Mesendoderm (in vitro differentiated cells): ENCODE data around the gene COL6A1.

Source experiments
- DNase-seq: peaks from one replicate; pipeline ENCODE4 v3.0.0; 2013
- H2AK5ac ChIP-seq: 2 replicates; pipeline ENCODE4 v1.6.1; 2013; ENCODE audit warnings: low read length, inconsistent platforms
- H2BK120ac ChIP-seq: 2 replicates; pipeline ENCODE4 v1.6.1; 2013; ENCODE audit warnings: low read depth, mild to moderate bottlenecking, low read length, moderate library complexity, mixed read lengths
- H2BK15ac ChIP-seq: replicated peaks from 2 replicates; pipeline ENCODE4 v1.6.1; 2013; ENCODE audit warnings: low read depth, mild to moderate bottlenecking, moderate library complexity
- H2BK5ac ChIP-seq: 2 replicates; pipeline ENCODE4 v1.6.1; 2013; ENCODE audit warnings: low read length, inconsistent platforms
- H3K18ac ChIP-seq: 2 replicates; pipeline ENCODE4 v1.6.1; 2013; ENCODE audit warnings: mild to moderate bottlenecking, low read length, mixed read lengths
- H3K23ac ChIP-seq: one replicate; pipeline ENCODE4 v1.6.1; 2013; ENCODE audit warnings: low read length
- H3K27ac ChIP-seq: 2 replicates; pipeline ENCODE4 v1.5.1; 2013; ENCODE audit warnings: low read depth, mild to moderate bottlenecking, inconsistent platforms, low read length, moderate library complexity
- H3K27me3 ChIP-seq: 2 replicates; pipeline ENCODE4 v1.6.1; 2013; ENCODE audit warnings: low read length, control low read depth, mild to moderate bottlenecking, inconsistent platforms; ENCODE audit not compliant: insufficient read depth, poor library complexity
- H3K36me3 ChIP-seq: 2 replicates; pipeline ENCODE4 v1.6.1; 2013; ENCODE audit warnings: low read length, inconsistent platforms; ENCODE audit not compliant: control insufficient read depth, insufficient read depth
- H3K4ac ChIP-seq: one replicate; pipeline ENCODE4 v1.6.1; 2013; ENCODE audit warnings: low read depth, mild to moderate bottlenecking, low read length, moderate library complexity
- H3K4me1 ChIP-seq: 2 replicates; pipeline ENCODE4 v1.6.1; 2013; ENCODE audit warnings: low read depth, low read length, inconsistent platforms; ENCODE audit not compliant: control insufficient read depth
- H3K4me2 ChIP-seq: 2 replicates; pipeline ENCODE4 v1.6.1; 2013; ENCODE audit warnings: low read length
- H3K4me3 ChIP-seq: 2 replicates; pipeline ENCODE4 v1.5.1; 2013; ENCODE audit warnings: mild to moderate bottlenecking, low read length
- H3K56ac ChIP-seq: one replicate; pipeline ENCODE4 v1.6.1; 2013; ENCODE audit warnings: low read length
- H3K79me1 ChIP-seq: 2 replicates; pipeline ENCODE4 v1.6.1; 2013; ENCODE audit warnings: low read length, inconsistent platforms
- H3K79me2 ChIP-seq: 2 replicates; pipeline ENCODE4 v1.6.1; 2013; ENCODE audit warnings: mild to moderate bottlenecking, low read length; ENCODE audit not compliant: control insufficient read depth, insufficient read depth
- H3K9ac ChIP-seq: 2 replicates; pipeline ENCODE4 v1.6.1; 2013; ENCODE audit warnings: low read length, inconsistent platforms
- H4K5ac ChIP-seq: one replicate; pipeline ENCODE4 v1.6.1; 2013; ENCODE audit warnings: low read length
- H4K8ac ChIP-seq: one replicate; pipeline ENCODE4 v1.6.1; 2013; ENCODE audit warnings: low read depth, mild to moderate bottlenecking, control low read depth, low read length, moderate library complexity
- WGBS: extraction: QIAGEN DNeasy Blood & Tissue Kit; methylation state at CpG from one replicate; pipeline ENCODE4 v1.1.7; 2013; ENCODE audit warnings: low lambda C conversion rate, missing lambda C conversion rate; ENCODE audit not compliant: insufficient coverage; ENCODE audit errors: extremely low coverage; 5-methylcytosine and 5-hydroxymethylcytosine counted together

Gene COL6A1

DNA sequence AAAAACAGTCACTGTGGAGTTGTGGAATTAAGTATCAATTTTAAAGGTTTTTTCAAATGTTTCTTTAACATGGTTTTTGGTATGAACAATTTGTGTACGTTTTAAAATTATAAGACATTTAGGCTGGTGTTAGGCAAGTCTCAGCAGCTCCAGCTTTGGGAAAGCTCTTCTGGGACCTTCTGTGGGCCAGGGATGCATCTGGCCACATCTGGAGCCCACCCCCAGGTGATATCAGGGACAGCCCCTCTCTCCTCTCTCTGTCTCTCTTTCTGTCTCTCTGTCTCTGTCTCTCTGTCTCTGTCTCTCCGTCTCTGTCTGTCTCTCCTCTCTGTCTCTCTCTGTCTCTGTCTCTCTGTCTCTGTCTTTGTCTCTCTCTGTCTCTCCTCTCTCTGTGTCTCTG, 1.3 kb upstream of the COL6A1 start:
- Histone ChIP-seq H3K27ac (no peak overlapping the region), H3K56ac (no peak overlapping the region), H3K36me3 (peaks cover 6% of the 10 kb centered on the region), H3K79me1 (peaks cover 11% of the 10 kb centered on the region), H2BK5ac (no peak overlapping the region), H2AK5ac (no peak overlapping the region), H3K4ac (no peak overlapping the region), H4K5ac (no peak overlapping the region), H3K79me2 (peaks cover 35% of the 10 kb centered on the region), H3K4me3 (no peak overlapping the region), H3K18ac (no peak overlapping the region), H3K23ac (no peak overlapping the region), H3K4me1 (peaks cover 2% of the 10 kb centered on the region), H4K8ac (no peak overlapping the region), H3K4me2 (no peak overlapping the region), H2BK15ac (no peak overlapping the region), H3K27me3 (no peaks in the 10 kb centered on the region), H3K9ac (no peak overlapping the region), H2BK120ac (no peak overlapping the region)
- no peak for DNase-seq
- no CpG with 5 or more reads among the region's 2 CpGs for WGBS

DNA sequence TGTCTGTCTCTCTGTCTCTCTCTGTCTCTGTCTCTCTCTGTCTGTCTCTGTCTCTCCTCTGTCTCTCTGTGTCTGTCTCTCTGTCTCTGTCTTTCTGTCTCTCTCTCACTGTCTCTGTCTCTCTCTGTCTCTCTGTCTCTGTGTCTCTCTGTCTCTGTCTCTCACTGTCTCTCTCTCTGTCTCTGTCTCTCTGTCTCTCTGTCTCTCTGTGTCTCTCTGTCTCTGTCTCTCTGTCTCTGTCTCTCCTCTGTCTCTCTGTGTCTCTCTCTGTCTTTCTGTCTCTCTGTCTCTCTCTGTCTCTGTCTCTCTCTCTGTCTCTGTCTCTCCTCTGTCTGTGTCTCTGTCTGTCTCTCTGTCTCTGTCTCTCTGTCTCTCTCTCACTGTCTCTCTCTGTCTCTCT, 873 bp upstream of the COL6A1 start:
- peak overlapping the region; percentile 95 for H3K27ac ChIP-seq

DNA sequence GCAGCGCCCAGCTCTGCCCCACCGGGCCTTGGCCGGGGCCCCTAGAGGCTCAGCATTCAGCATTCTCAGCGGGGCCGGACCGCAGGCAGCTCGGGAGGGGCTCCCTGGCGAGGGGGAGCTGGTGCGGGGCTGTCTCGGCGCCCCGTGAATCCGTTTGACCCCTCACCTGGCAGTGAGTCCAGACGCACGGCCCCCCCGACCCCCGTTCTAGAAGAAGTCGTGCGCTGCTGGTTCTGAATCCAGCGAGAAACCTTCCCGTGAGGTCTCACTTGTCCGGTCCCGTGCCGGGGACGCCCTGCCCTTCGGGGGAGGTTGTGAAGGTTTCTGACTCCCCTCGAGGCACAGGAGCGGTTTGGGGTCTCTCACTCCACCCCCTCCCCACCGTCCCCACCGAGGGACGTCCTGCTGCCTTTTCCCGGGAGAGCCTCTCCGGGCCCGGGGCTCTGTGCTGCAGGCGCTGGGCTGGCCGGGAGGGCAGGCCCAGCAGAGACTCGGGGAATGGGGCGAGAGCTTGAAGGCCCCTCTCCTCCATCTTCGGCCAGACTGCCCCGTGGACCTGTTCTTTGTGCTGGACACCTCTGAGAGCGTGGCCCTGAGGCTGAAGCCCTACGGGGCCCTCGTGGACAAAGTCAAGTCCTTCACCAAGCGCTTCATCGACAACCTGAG, 655 bp downstream of the COL6A1 start:
- H3K56ac ChIP-seq, result peak overlapping the region; percentile 98
- no peak overlapping the region for H4K8ac ChIP-seq
- no peak for DNase-seq
- peak overlapping the region; percentile 38 for H2BK5ac ChIP-seq
- peak overlapping the region; percentile 45 for H3K27ac ChIP-seq
- WGBS, result no CpG with 5 or more reads among the region's 45 CpGs
- H3K18ac ChIP-seq, result peak overlapping the region; percentile 83
- H2BK15ac ChIP-seq, result no peak overlapping the region
- peaks cover 20% of the 10 kb centered on the region for H3K36me3 ChIP-seq
- peak overlapping the region; percentile 48 for H3K23ac ChIP-seq
- H2AK5ac ChIP-seq, result no peak overlapping the region
- peak overlapping the region; percentile 81 for H3K4me3 ChIP-seq
- H3K4me1 ChIP-seq, result no peaks in the 10 kb centered on the region
- H3K79me2 ChIP-seq, result peaks cover 49% of the 10 kb centered on the region
- H3K4ac ChIP-seq, result peak overlapping the region; percentile 25
- no peak overlapping the region for H4K5ac ChIP-seq
- no peaks in the 10 kb centered on the region for H3K27me3 ChIP-seq
- peak overlapping the region; percentile 96 for H3K9ac ChIP-seq
- H3K79me1 ChIP-seq, result peaks cover 24% of the 10 kb centered on the region
- H3K4me2 ChIP-seq, result peak overlapping the region; percentile 80
- H2BK120ac ChIP-seq, result no peak overlapping the region

More for the DNA sequence above, 873 bp upstream of the COL6A1 start:
- Histone ChIP-seq H2AK5ac (no peak overlapping the region), H3K79me1 (peaks cover 14% of the 10 kb centered on the region), H3K4ac (no peak overlapping the region), H2BK120ac (no peak overlapping the region), H3K4me2 (peak overlapping the region; percentile 55), H4K8ac (no peak overlapping the region), H3K56ac (peak overlapping the region; percentile 92), H3K79me2 (peaks cover 39% of the 10 kb centered on the region), H3K4me3 (no peak overlapping the region), H3K23ac (no peak overlapping the region), H2BK15ac (no peak overlapping the region), H4K5ac (no peak overlapping the region), H3K4me1 (peaks cover 2% of the 10 kb centered on the region), H3K36me3 (peaks cover 10% of the 10 kb centered on the region), H3K27me3 (no peaks in the 10 kb centered on the region), H3K18ac (peak overlapping the region; percentile 31), H3K9ac (peak overlapping the region; percentile 83), H2BK5ac (peak overlapping the region; percentile 73)
- DNase-seq, result no peak

DNA sequence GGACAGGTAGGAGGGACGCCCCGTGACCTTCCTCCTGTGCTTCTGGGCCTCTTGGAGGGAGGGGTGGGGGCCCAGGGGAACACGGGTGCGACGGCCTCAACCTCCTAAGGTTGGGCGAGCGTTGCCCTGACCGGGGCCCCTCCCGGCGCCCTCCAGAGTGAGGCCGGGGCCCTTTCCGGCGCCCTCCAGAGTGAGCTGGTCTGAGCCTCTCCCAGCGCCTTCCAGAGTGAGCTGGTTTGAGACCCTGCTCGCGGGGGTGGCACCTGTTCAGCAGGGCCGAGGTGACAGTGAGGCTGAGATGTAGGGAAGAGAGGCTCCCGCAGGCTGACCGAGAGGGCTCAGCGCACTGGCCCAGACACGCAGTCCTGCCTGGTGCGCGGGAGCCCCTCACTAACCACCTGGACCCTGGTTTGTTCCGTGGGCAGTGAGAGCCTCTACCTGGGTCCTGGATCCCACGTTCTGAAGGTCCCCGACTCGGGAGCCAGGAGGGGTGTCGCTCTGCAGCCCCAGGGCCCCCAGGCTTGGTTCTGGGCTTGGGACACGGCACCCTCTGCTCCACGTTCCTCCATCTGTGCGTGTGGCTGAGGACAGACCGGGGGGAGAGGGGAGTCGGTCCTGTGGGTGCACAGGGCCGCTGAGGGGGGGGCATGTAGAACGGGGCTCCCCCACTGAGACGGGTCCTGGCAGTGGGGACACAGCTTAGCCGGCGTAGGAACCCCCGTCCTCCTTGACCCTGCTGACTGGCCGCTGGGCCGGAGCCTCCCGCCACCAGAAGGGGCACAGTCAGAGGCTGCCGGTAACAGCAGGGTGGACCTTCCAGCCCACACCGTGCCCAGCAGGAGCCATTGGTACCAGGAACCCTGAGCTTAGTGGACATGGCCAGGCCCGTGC, 1.4 kb downstream of the COL6A1 start:
- no peak overlapping the region for H2BK5ac ChIP-seq
- H4K8ac ChIP-seq, result no peak overlapping the region
- H3K4ac ChIP-seq, result no peak overlapping the region
- H3K4me3 ChIP-seq, result peak overlapping the region; percentile 81
- no peak overlapping the region for H2AK5ac ChIP-seq
- no peaks in the 10 kb centered on the region for H3K4me1 ChIP-seq
- H4K5ac ChIP-seq, result no peak overlapping the region
- peaks cover 23% of the 10 kb centered on the region for H3K36me3 ChIP-seq
- DNase-seq, result peak; percentile 22
- H3K27me3 ChIP-seq, result no peaks in the 10 kb centered on the region
- H3K18ac ChIP-seq, result peak overlapping the region; percentile 83
- peak overlapping the region; percentile 48 for H3K23ac ChIP-seq
- no peak overlapping the region for H3K27ac ChIP-seq
- peaks cover 50% of the 10 kb centered on the region for H3K79me2 ChIP-seq
- WGBS, result no CpG with 5 or more reads among the region's 45 CpGs
- H3K56ac ChIP-seq, result peak overlapping the region; percentile 98
- peaks cover 25% of the 10 kb centered on the region for H3K79me1 ChIP-seq
- H3K4me2 ChIP-seq, result peak overlapping the region; percentile 80
- H2BK120ac ChIP-seq, result no peak overlapping the region
- peak overlapping the region; percentile 96 for H3K9ac ChIP-seq
- H2BK15ac ChIP-seq, result no peak overlapping the region

DNA sequence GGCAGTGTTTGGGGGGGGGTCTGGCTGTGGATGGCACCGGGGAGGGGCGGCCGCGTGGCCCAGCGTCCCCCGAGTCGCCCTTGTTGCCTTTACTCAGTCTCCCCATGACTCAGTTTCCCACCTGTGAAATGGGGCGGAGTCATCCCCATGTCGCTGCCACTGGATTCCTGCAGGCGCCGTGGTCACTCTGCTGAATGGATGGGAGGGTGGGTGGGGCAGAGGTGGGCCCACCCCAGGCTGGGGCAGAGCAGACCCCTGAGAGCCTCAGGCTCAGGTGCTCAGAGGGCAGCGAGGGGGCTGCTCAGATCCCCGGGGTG, 2.0 kb downstream of the COL6A1 start:
- H2AK5ac ChIP-seq, result no peak overlapping the region
- no peak overlapping the region for H3K4me2 ChIP-seq
- no peak for DNase-seq
- no peak overlapping the region for H3K27ac ChIP-seq
- WGBS, result no CpG with 5 or more reads among the region's 13 CpGs
- H2BK120ac ChIP-seq, result no peak overlapping the region
- H3K4me3 ChIP-seq, result no peak overlapping the region
- H3K56ac ChIP-seq, result peak overlapping the region; percentile 98
- H3K4ac ChIP-seq, result no peak overlapping the region
- H3K23ac ChIP-seq, result no peak overlapping the region
- no peak overlapping the region for H2BK15ac ChIP-seq
- H4K5ac ChIP-seq, result no peak overlapping the region
- peak overlapping the region; percentile 96 for H3K9ac ChIP-seq
- no peak overlapping the region for H4K8ac ChIP-seq
- H3K18ac ChIP-seq, result no peak overlapping the region
- H2BK5ac ChIP-seq, result no peak overlapping the region
- peaks cover 25% of the 10 kb centered on the region for H3K79me1 ChIP-seq
- H3K79me2 ChIP-seq, result peaks cover 50% of the 10 kb centered on the region
- peaks cover 23% of the 10 kb centered on the region for H3K36me3 ChIP-seq
- H3K4me1 ChIP-seq, result no peaks in the 10 kb centered on the region
- no peaks in the 10 kb centered on the region for H3K27me3 ChIP-seq
